ENCODE measurements around the gene SDHC. TPM values are rescaled to one million over a fixed set of nuclear protein-coding genes. Genes with fewer than 3 reads are reported as not detected.
A peak's percentile ranks its signal among the peaks of the same experiment; 100 is the strongest.
"Not testable (repeated sequence)": the region's sequence is repeated elsewhere in the genome, so short reads cannot be mapped to it uniquely, and the experiment has no call there.

SDHC gene
- total RNA-seq, 1 experiment from 2014 or later, result 221 TPM

DNA sequence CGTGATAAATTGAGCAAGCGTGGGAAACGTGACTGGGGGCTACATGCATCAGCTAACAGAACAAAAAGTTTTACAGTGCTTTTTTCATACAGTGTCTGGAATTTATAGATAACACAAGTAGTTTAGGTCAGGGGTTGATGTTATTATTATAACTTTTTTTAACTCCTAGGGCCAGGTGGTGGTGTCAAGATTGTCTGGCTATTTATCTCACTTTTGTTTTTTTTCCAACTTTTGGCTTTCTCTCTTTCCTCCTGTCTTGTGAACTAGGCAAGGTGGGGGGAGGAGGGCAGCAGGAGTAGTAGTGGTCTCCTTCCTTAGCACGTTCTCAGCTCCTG, 96.4 kb downstream of the SDHC start:
- intact Hi-C loops (cut with micrococcal nuclease; ENCODE audit: unreplicated experiment); POLR2A ChIA-PET; DNase-seq (ENCODE audit: low read depth, low spot score); H3K9me3 ChIP-seq (ENCODE audit: control insufficient read depth, insufficient read depth, low read depth, low read length); CTCF ChIA-PET; H3K27me3 ChIP-seq (ENCODE audit: control insufficient read depth, insufficient read depth, low read length); BruUV-seq (replicated peaks); H3K36me3 ChIP-seq (ENCODE audit: control insufficient read depth, insufficient read depth, low read length); in situ Hi-C loops (cut with HindIII; ENCODE audit: low pct_unique_long_range_greater_than_20kb, low sequenced_read_pairs); H3K4me3 ChIP-seq (ENCODE audit: low read depth in 2 of 2, low read length in 2 of 2); ATAC-seq: not testable (repeated sequence)
- peak overlapping the region; percentile 77 for H3K27ac ChIP-seq (ENCODE audit: low read length)
- H3K4me1 ChIP-seq (ENCODE audit: control insufficient read depth, insufficient read depth, low read length), result peaks cover 19% of the 10 kb centered on the region

Other genes with a start within 250 kb of the SDHC start
- 0.36 TPM for gene ARHGAP30, start 244.5 kb upstream of the SDHC start, total RNA-seq (2021; ENCODE audit: unreplicated experiment)
- not detected for gene NECTIN4, start 224.8 kb upstream of the SDHC start, total RNA-seq (2021; ENCODE audit: unreplicated experiment)
- 7.6 TPM for gene KLHDC9, start 216.0 kb upstream of the SDHC start, total RNA-seq (2021; ENCODE audit: unreplicated experiment)
- gene PFDN2, start 196.3 kb upstream of the SDHC start, total RNA-seq (2021; ENCODE audit: unreplicated experiment), result 98.6 TPM
- 31.3 TPM for gene NIT1, start 196.3 kb upstream of the SDHC start, total RNA-seq (2021; ENCODE audit: unreplicated experiment)
- 42.5 TPM for gene DEDD, start 181.7 kb upstream of the SDHC start, total RNA-seq (2021; ENCODE audit: unreplicated experiment)
- gene UFC1, start 160.4 kb upstream of the SDHC start, total RNA-seq (2021; ENCODE audit: unreplicated experiment), result 127 TPM
- gene USP21, start 154.9 kb upstream of the SDHC start, total RNA-seq (2021; ENCODE audit: unreplicated experiment), result 41.9 TPM
- gene PPOX, start 148.0 kb upstream of the SDHC start, total RNA-seq (2021; ENCODE audit: unreplicated experiment), result 20.6 TPM
- 28.6 TPM for gene B4GALT3, start 136.9 kb upstream of the SDHC start, total RNA-seq (2021; ENCODE audit: unreplicated experiment)
- 0.26 TPM for gene ADAMTS4, start 115.3 kb upstream of the SDHC start, total RNA-seq (2021; ENCODE audit: unreplicated experiment)
- gene NDUFS2, start 112.0 kb upstream of the SDHC start, total RNA-seq (2021; ENCODE audit: unreplicated experiment), result 94.9 TPM
- gene FCER1G, start 99.1 kb upstream of the SDHC start, total RNA-seq (2021; ENCODE audit: unreplicated experiment), result 0.77 TPM
- 1.4 TPM for gene APOA2, start 90.8 kb upstream of the SDHC start, total RNA-seq (2021; ENCODE audit: unreplicated experiment)
- gene TOMM40L, start 88.3 kb upstream of the SDHC start, total RNA-seq (2021; ENCODE audit: unreplicated experiment), result 9.2 TPM
- not detected for gene NR1I3, start 76.2 kb upstream of the SDHC start, total RNA-seq (2021; ENCODE audit: unreplicated experiment)
- not detected for gene PCP4L1, start 55.6 kb upstream of the SDHC start, total RNA-seq (2021; ENCODE audit: unreplicated experiment)
- not detected for gene MPZ, start 4.4 kb upstream of the SDHC start, total RNA-seq (2021; ENCODE audit: unreplicated experiment)
- gene CFAP126, start 53.5 kb downstream of the SDHC start, total RNA-seq (2021; ENCODE audit: unreplicated experiment), result not detected
- 0.28 TPM for gene FCGR2A, start 191.1 kb downstream of the SDHC start, total RNA-seq (2021; ENCODE audit: unreplicated experiment)
- gene HSPA6, start 210.2 kb downstream of the SDHC start, total RNA-seq (2021; ENCODE audit: unreplicated experiment), result 0.44 TPM
- gene FCGR3A, start 235.4 kb downstream of the SDHC start, total RNA-seq (2021; ENCODE audit: unreplicated experiment), result 0.13 TPM